Muscle of arm (tissue), 12 donors: ENCODE measurements around the gene NRXN3. TPM values are rescaled to one million over a fixed set of nuclear protein-coding genes. Genes with fewer than 3 reads are reported as not detected.

Experiments
- DNase-seq: peaks from one replicate; pipeline ENCODE4 v3.0.0-alpha.2; 2013
- polyA plus RNA-seq, 12 donors: library from polyadenylated mRNA; unstranded; fragments of 120-200 nt; gene quantifications; one replicate each; pipeline ENCODE4 v1.2.1, GENCODE V29; 2013; ENCODE audit not compliant: insufficient read length in 12 of 12

NRXN3 gene
- polyA plus RNA-seq, 12 donors, result 0.43 to 8.4 (median 1.2) TPM; not detected in 2

DNA sequence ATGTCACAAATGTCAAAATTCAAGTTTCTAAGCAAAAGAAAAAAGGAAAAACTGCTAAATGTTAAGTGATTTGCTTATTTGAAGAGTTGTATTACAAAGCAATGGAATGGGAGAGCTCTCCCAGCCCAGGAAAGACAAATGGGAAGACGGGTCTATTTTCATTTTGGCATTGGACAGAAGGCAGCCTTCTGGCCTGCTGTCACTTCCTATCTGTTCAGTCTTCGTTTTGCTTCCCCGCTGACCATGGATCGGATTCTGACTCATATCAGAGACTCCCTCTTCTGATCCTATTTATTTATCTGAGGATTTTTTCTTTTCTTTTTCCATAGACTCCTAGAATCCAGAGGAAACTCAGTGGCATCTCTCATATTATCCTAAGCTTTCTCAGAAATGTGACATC is 1406.3 kb downstream of the NRXN3 start:
- no peak for DNase-seq

DNA sequence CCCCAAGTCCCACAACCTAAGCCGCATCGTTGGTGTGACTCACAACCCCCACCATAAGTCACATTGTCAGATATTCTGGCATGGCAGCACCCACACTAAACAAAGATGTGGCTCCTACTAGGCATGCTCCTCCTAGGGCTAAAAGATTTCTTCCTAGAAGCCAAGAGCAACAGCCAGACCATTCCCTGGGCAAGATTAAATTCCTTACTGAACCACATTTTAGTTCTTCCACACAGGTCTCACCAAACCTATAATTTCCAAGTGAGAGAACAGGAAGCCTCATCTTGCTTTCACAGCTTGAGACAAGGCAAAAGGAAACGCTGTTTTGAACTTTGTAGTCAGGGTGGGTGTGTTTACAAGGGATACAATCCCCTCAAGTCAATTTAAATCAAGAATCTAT is 1408.3 kb downstream of the NRXN3 start:
- no peak for DNase-seq

DNA sequence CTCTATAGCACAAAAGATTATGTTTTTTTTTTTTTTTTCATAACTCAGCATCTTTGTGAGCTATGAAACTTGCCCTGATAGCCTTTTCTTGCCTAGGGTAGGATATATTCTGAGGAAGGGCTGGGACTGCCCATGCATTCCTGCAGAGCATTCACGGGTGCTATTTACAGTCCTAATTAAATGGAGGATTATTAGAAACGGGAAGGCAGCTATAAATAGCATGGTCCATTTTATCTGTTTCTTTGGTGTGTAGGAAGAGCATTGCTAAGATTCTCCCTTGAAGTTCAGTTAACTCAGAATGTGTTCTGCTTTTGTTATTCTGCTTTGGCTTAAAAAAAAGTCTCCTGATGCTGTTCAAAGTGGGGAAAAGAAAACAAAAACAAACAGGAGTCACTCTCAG is 1410.2 kb downstream of the NRXN3 start:
- no peak for DNase-seq

DNA sequence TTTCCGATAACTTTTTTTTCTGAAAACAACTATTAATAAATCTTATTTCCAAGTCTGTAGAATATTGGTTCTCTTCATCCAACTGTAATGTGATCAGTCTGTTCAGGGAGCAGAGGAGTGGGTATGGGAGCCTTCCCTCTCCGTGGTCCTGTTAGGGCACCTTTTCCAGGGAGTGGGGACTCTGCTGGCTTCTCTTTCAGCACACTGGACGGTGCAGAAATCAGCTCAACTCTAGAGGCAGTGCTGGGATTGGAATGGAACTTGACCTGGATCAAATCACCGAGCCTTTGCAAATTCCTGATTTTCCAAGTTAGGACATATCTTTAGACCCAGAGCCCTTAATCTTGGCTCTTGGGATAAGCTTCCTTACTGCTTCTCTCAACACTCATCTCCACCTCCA is 1410.7 kb downstream of the NRXN3 start:
- no peak for DNase-seq

DNA sequence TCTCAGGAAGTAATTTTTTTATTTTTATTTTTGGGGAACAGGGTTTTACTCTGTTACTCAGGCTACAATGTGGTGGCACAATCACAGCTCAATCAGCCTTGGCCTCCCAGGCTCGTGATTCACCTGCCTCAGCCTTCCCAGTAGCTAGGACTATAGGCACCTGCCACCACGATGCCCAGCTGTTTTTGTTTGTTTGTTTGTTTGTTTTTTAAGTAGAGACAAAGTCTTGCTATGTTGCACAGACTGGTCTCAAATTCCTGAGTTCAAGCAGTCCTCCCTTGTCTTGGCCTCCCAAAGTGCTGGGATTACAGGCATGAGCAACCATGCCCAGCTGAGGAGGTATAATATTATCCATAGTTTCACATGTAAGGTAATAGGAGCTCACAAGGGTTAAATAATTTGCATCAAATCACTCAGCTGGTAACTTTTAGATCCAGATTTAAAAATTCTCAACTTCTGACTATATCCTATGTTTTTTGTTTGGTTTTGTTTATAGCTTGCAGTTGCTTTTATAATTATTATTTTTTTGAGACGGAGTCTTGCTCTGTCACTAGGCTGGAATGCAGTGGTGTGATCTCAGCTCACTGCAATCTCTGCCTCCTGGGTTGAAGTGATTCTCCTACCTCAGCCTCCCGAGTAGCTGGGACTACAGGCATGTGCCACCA is 1411.9 kb downstream of the NRXN3 start:
- DNase-seq, result no peak

DNA sequence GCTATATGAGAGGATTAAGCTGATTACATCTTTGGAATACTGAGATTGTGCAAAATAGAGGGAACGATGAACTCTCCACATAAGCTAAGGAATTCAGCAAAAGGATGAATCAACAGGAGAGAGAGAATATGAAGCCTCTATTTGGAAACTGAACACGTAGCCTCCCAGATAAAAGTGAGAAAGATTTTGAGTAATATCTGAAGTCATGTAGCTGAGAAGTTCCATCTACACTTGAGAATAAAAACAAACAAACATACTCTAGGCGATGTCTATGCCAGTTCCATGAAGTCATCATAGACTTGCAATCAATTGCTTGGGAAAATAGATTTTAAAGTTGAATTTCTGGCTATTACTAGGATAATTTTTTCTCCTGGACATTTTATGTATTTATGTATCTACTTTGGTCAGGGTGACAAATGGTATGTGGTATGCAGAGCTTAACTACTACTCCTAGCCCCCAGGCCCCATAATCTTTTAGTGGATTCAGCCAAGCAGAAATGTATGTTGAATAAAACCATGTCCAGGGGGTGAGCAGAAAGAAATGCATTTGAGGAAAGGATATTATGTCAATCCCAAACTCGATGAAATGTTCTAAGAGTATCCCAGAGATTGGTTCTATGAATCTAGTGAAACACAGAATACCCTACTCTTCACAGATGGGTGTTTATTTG is 1413.7 kb downstream of the NRXN3 start:
- DNase-seq, result no peak

DNA sequence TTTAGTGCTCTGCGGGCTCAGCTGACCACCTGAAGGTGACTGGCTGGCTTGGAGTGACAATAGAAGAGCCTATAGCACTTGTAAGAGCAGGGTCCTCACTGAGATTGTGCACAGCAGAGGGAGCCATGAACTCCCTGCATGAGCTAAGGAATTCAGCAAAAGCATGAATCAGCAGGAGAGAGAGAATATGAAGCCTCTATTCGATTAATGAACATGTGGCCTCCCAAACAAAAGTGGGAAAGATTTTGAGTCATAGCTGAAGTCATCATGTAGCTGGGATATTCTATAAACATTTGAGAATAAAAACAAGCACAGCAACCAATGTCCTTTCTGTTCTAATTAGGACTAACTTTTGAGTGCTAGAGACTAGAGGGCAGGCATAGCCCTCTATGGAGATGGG is 1414.5 kb downstream of the NRXN3 start:
- no peak for DNase-seq

DNA sequence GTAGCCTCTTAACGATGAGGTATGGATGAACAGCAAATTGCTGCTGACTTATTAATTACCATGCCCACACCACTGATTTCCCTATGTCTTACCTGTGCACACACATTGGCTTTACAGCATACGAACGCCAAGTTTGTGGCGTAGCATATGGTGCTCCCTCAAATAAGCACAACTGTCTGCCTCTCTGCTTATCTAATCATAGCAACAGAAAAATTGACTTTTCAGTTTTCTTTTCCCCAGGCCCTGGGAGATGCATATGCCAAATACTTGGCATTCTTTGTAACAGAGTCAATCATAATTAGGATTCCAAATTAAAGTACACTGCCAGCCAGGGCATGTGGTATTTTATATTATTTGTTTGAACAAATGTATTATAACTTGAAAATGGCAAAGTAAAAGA is 1415.7 kb downstream of the NRXN3 start:
- no peak for DNase-seq

DNA sequence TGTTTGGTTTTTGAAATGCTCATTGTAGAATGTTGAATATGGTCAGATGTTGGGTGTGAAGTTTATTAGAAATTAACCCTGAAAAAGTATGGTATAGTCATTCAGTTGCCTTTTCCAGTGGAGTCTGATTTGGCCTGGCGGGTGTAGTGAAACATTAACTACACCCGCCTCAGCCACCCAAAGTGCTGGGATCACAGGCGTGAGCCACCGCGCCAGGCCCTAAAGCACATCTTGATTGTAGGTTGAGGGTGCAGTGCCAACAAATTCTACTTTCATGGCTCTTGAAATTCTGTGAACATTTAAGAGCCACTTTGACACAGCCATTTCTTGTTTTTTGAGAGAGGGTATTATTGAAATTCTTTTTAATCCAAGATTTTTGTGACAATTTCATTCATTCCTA is 1416.2 kb downstream of the NRXN3 start:
- no peak for DNase-seq

DNA sequence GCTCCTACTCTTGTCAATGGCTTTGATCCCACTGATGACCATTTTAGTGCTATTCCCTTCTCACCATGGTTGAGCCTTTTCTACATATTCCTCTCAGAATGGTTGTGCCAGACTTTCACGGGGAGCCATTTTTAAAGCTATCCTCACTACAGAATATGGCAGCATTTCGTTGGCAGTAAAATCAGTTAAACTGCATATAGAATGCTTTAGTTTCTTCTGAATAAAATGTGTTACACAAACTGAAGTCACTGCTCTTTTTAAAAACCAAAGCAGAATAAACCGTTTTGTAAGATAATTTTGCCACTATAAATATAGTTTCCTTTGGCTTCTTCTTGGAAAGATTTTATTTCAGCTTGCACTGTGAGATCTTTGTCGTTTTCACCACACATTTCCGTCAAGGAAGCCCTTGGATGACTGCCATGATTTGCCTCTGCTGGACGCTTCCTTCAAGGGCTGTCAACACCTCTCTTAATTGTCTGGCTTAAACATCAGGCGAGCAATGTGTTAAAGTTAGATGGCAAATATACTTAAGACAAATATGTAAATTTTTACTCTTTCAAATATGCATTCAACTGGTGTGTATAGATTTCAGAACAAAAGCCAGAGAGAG is 1416.9 kb downstream of the NRXN3 start:
- peak; percentile 15 for DNase-seq

DNA sequence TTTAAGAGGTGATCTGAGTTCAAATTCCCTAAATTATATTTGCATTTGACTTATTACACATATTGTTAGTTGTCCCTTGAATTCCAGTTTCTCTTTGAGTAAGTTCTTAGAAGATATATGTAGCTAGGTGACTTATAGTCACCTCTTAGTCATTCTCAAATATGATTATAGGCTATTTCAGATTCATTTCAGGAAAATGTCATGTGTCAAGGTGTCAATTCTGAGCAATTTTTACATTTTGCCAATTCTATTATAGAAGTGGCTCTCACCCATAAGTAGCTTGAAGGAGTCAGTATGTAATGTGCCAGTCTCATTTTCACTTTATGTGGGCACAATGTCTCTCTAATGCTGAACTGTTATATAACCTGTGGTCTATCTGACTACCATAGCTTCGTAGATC is 1417.7 kb downstream of the NRXN3 start:
- DNase-seq, result no peak

DNA sequence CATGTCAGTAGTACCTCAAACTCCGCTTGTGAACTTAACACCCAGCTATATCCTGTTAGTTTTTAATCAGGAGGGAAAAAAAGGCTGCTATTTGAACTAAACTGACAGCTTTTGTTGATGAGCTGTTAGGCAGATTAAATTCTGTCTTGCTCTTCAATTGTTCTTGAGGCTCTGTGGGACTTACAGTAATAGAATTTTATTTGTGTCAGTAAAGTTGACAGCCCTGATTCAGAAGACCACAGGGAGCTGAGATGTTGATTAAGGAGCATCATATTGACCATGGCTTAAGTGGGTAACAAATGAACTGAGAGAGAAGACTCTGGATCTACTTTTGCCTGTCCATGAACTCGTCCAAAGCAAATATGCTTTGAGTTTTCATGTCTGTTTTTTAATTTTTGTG is 1418.2 kb downstream of the NRXN3 start:
- no peak for DNase-seq

DNA sequence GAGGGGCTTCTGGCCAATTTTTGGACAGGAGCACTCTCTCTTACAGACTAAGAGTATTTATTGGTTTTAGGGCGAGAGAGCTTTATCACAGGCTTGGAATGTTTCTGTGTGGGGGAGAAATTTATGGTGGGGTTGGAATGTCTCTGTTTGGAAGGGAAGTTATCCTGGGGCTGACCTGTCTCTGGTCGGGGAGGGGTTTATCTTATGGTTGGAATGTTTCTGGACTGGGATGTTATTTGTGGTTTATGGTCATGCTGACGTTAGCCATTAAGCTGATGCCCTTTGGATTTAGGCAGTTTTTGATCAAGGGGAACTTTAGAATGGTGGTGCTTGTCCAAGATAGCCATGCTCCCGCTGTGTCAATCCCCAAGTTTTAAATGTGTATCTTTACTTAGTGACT is 1426.4 kb downstream of the NRXN3 start:
- DNase-seq, result no peak

DNA sequence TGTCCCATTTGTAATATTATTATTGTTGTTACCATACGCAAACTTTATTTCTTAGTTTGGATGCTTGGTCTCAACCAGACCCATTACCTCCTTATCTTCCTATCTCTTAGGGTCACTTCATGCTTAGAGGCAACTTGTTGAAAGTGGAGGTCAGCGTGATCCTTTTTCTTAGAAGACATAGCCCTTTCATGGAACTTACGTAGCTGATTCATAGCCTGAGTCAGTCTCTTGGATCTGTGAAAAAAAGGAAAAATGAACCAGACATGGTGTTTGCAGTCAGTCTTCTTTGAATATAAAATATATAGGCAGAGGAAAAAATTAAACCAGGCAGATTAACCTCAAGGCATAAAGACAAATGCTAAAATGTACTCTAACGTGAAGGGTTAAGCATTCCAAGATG is 1427.4 kb downstream of the NRXN3 start:
- DNase-seq, result no peak

DNA sequence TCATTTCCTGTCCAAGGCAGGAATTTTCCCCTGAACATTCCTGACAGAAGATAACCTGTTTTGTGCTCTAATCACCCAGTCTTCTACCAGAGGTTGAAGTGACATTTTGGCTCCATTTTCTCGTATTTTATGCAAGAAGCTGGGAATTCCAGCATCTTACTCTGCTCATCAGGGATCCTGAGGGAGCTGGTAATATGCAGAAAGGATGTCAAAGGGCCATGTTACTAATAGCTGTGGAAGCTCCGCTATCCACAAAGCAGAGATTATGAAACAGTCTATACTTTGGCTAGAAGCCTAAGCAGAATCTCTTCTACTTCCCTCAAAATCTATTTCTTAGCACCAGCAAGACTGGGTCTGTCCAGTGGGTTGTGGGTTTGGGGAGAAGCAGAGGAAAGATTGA is 1428.2 kb downstream of the NRXN3 start:
- no peak for DNase-seq

DNA sequence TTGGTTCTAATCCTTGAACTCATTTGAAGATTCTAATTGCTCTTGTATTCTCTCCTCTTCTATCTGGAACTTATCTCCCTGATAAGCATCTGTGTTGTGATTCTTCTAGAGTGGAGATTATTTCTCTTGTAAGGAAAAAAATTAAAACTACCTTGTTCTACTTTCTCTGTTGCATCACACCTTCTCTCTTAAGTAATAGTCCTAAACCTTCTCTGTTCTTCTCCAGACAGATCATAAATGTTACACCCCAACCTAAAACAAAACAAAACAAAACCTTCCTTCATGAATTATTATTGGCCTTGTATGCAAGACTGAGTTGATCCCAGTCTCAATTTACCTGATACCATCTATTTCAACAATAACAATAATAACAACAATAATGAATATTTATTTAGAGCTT is 1429.1 kb downstream of the NRXN3 start:
- DNase-seq, result no peak

DNA sequence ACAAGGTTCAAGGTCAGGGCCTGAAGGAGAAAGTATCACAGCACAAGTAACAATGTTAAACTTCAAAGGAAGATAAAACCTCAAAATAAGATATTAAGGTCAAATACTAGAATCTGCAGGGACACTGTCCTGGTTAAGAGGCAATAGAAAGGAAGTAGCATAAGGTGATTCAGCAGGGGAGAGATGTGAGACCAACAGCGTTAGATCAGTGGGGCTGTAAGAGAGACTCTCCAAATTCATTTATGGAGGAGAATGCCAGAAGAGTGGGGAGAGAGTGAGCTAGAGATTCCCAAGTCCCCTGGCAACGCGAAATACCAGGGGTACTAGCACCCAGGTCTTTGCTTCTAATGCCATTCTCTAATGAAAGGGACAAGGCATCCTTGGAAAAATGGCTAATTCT is 1430.2 kb downstream of the NRXN3 start:
- no peak for DNase-seq

DNA sequence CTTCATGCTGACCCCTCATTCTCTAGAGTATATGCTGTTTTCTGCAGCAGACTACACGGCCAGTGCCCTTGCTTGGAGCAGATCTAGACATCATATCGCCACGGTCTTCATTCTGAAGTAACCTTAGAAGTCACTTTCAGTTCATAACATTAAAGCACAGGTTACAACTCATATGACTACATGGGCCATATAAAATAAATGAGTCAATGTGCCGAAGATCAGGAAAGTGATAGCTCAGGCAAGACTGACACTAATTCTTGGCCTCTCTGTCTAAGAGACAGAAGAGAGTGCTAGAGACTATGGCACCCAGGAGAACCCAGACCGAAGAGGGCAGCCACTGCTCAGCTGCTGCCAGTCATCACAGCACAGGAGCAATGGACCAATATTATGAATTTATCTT is 1431.4 kb downstream of the NRXN3 start:
- DNase-seq, result no peak

DNA sequence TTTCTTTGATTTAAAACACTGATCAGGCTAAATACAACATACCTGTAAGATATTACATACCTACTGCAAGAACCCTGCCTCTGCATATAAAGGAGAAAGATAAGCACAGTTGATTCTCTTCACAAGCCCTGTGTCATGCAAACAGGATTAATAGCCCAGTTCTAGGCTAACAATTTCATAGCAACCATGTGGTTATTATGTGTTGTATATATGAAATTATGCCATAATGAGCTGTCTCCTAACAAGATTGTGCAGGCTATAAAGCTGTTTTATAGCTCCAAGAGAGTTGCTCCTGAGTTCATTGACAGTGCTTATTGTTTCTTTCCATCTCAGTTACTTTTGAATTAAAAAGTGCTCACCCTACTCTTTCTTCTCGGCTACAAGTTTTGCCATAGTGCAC is 1431.9 kb downstream of the NRXN3 start:
- no peak for DNase-seq

DNA sequence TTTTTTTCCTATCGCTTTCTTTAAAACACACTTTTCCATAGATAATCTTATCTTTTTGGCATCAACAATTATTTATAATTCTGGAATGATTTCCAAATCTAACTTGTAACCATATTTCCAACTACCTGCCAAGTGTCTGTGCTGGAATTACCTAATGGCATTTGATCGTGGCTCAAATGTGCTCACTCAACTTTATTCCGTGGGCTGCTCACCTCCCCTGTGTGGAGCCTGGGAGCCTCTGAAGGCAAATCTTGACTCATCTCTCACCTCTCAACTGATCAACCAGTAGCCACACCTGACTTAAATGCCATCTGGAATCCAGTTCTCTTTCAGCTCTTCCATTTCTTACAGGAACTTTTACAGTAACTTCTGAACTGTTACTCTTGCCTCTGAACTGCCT is 1432.6 kb downstream of the NRXN3 start:
- DNase-seq, result no peak

DNA sequence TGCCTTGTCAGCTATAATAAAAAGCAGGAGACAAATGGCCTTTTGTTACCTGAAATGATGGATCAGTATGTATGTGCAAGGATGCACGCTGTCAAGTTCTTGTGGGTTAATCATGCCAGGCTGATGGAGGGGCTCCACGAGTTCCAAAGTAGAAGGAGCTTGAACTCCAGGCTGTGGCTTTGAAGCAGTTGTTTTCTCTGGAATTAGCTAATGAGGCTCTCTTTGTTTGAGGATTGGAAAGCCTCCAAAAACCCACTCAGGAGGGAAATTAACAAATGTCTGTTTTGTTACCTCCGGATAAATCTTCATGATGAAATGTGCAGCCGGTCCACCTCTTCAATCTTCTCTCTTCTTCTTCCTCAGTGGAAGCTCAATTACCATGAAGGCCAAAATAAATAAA is 1435.7 kb downstream of the NRXN3 start:
- DNase-seq, result no peak

DNA sequence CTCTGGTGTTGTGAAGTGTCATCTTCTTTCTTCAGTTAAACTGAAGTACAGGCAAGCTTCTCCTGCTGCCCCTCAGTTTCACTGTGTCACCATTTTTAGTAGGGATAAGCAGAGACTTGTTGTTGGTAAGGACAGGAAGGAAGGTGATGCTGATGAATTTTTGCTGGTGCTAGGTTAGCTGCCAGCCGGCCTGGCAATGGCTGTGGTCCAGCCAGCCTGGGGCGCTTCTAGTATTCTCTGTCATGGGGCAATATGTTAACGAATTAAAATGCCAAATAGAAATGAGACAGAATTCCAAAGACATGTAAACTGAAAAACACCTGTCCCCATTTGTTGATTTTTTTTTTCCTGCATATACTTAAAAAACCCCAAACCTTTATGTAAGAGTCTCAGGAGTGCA is 1438.3 kb downstream of the NRXN3 start:
- DNase-seq, result no peak

DNA sequence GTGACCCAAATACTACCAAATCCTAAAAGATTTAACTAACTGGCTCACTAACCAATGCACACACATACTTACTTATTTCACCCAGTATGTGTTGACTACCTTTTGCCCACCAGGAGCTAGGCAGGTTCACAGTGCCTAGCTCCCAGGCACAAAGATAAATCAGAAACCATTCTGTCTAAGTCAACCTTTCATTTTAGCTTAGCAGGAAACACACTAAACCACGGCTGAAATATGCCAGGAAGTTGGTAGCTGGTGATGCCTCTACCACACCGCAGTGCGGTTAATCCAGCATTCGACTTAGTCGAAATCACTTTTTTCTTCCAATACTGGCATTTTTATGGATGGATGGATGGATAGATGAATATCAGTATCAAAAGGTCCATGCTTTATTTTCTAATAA is 1443.5 kb downstream of the NRXN3 start:
- no peak for DNase-seq

DNA sequence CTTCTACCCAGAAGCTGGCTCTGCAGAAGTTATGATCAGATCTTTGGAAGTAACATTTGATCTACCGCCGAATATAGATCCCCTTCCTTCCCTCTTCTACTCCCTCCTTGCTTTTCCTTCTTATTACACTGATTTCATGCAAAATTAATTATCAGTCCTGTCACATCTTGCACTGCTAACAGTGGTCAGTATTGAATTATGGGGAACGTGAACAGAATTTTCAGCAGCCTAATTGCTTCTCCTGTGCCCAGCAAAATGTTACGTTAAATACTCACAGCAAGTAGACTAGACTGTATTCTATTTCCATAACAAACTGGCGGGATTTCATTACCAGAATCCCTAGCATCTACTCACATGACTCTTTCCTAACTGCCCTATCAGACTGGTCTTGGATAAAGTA is 1444.3 kb downstream of the NRXN3 start:
- DNase-seq, result no peak
